WTC11 (cell line): ENCODE measurements around the gene TRIM66. TPM values are rescaled to one million over a fixed set of nuclear protein-coding genes. Genes with fewer than 3 reads are reported as not detected.

Experiments
- ATAC-seq: fragments of 200-7000 bp; cut with Tn5 transposase; 2 replicates; pipeline ENCODE4 v1.10.0; 2021; ENCODE audit warnings: mild to moderate bottlenecking, moderate library complexity
- CTCF ChIA-PET: fragments of 300-600 bp; sonication (Branson Sonifier 250); formaldehyde crosslinking; loops from one replicate; lab custom pipeline; 2021; ENCODE audit warnings: antibody characterized with exemption; lab: Charles Lee
- POLR2A ChIA-PET: fragments of 350-600 bp; sonication (Branson Sonifier 250); formaldehyde crosslinking; loops from one replicate; lab custom pipeline; 2021; ENCODE audit warnings: antibody characterized with exemption; lab: Charles Lee
- DNase-seq: peaks from one replicate; pipeline ENCODE4 v3.0.0; 2021; ENCODE audit warnings: low spot score
- H3K27ac Mint-ChIP-seq: 2 replicates; pipeline ENCODE4 v1.8.0; 2021; ENCODE audit warnings: mixed read lengths
- H3K27me3 Mint-ChIP-seq: 2 replicates; pipeline ENCODE4 v1.8.0; 2021; ENCODE audit warnings: low read depth, mild to moderate bottlenecking, moderate library complexity, mixed read lengths
- H3K36me3 Mint-ChIP-seq: 2 replicates; pipeline ENCODE4 v1.8.0; 2021; ENCODE audit warnings: mixed read lengths
- H3K4me1 Mint-ChIP-seq: 2 replicates; pipeline ENCODE4 v1.8.0; 2022; ENCODE audit warnings: mixed read lengths
- H3K4me3 Mint-ChIP-seq: 2 replicates; pipeline ENCODE4 v1.8.0; 2021; ENCODE audit warnings: mild to moderate bottlenecking, moderate library complexity, mixed read lengths
- H3K9me3 Mint-ChIP-seq: 2 replicates; pipeline ENCODE4 v1.8.0; 2021; ENCODE audit warnings: mixed read lengths
- ARID4B ChIP-seq: sonication (generic); formaldehyde crosslinking; IDR thresholded peaks from 2 replicates; pipeline ENCODE4 v1.8.0; 2023; ENCODE audit warnings: missing genetic modification reagents, mild to moderate bottlenecking, borderline replicate concordance
- ATF1 ChIP-seq: sonication (generic); formaldehyde crosslinking; IDR thresholded peaks from 2 replicates; pipeline ENCODE4 v1.8.1; 2023; ENCODE audit warnings: mild to moderate bottlenecking, moderate library complexity, missing genetic modification reagents
- CREB1 ChIP-seq: sonication (generic); formaldehyde crosslinking; IDR thresholded peaks from 2 replicates; pipeline ENCODE4 v1.8.0; 2023; ENCODE audit warnings: mild to moderate bottlenecking, missing genetic modification reagents
- ETV6 ChIP-seq: sonication (generic); formaldehyde crosslinking; IDR thresholded peaks from 2 replicates; pipeline ENCODE4 v1.8.1; 2022; ENCODE audit warnings: mild to moderate bottlenecking, missing genetic modification reagents
- FOXP1 ChIP-seq: sonication (generic); formaldehyde crosslinking; IDR thresholded peaks from 2 replicates; pipeline ENCODE4 v1.8.0; 2022; ENCODE audit warnings: missing genetic modification reagents, mild to moderate bottlenecking, moderate library complexity, borderline replicate concordance
- GTF2I ChIP-seq: fragments of 250-450 bp; sonication (Bioruptor Pico); conservative IDR thresholded peaks from 2 replicates; pipeline ENCODE4 v1.4.0; 2021; ENCODE audit warnings: mild to moderate bottlenecking
- HMGA2 ChIP-seq: fragments of 250-450 bp; sonication (Bioruptor Pico); IDR thresholded peaks from 2 replicates; pipeline ENCODE4 v1.4.0; 2021; ENCODE audit warnings: mild to moderate bottlenecking, moderate library complexity
- JAZF1 ChIP-seq: fragments of 250-450 bp; sonication (Bioruptor Pico); IDR thresholded peaks from 2 replicates; pipeline ENCODE4 v1.9.0; 2021; ENCODE audit warnings: moderate library complexity, mild to moderate bottlenecking, inconsistent platforms
- MAX ChIP-seq: sonication (generic); formaldehyde crosslinking; IDR thresholded peaks from 2 replicates; pipeline ENCODE4 v1.8.0; 2022; ENCODE audit warnings: mild to moderate bottlenecking, missing genetic modification reagents
- SMAD4 ChIP-seq: sonication (generic); formaldehyde crosslinking; IDR thresholded peaks from 2 replicates; pipeline ENCODE4 v1.8.0; 2022; ENCODE audit warnings: mild to moderate bottlenecking, missing genetic modification reagents
- SOX15 ChIP-seq: fragments of 250-450 bp; sonication (Bioruptor Pico); IDR thresholded peaks from 2 replicates; pipeline ENCODE4 v1.9.0; 2021; ENCODE audit warnings: mild to moderate bottlenecking
- STAT6 ChIP-seq: sonication (generic); formaldehyde crosslinking; conservative IDR thresholded peaks from 2 replicates; pipeline ENCODE4 v1.8.1; 2023; ENCODE audit warnings: mild to moderate bottlenecking, low read depth, missing genetic modification reagents, moderate library complexity
- TCF7 ChIP-seq: sonication (generic); formaldehyde crosslinking; IDR thresholded peaks from 2 replicates; pipeline ENCODE4 v1.8.0; 2022; ENCODE audit warnings: mild to moderate bottlenecking, low read depth, missing genetic modification reagents, moderate library complexity
- TEAD1 ChIP-seq: sonication (generic); formaldehyde crosslinking; IDR thresholded peaks from 2 replicates; pipeline ENCODE4 v1.8.0; 2022; ENCODE audit warnings: mild to moderate bottlenecking, missing genetic modification reagents
- USF1 ChIP-seq: sonication (generic); formaldehyde crosslinking; IDR thresholded peaks from 2 replicates; pipeline ENCODE4 v1.8.0; 2022; ENCODE audit warnings: mild to moderate bottlenecking, missing genetic modification reagents
- USF2 ChIP-seq: sonication (generic); formaldehyde crosslinking; IDR thresholded peaks from 2 replicates; pipeline ENCODE4 v1.8.1; 2023; ENCODE audit warnings: mild to moderate bottlenecking, missing genetic modification reagents, moderate library complexity
- ZBTB21 ChIP-seq: sonication (generic); formaldehyde crosslinking; IDR thresholded peaks from 2 replicates; pipeline ENCODE4 v1.8.1; 2023; ENCODE audit warnings: mild to moderate bottlenecking, missing genetic modification reagents, borderline replicate concordance
- ZNF317 ChIP-seq: sonication (generic); formaldehyde crosslinking; IDR thresholded peaks from 2 replicates; pipeline ENCODE4 v1.8.1; 2023; ENCODE audit warnings: low read depth, mild to moderate bottlenecking, moderate library complexity, missing genetic modification reagents, borderline replicate concordance
- ZNF416 ChIP-seq: fragments of 250-450 bp; sonication (Bioruptor Pico); IDR thresholded peaks from 2 replicates; pipeline ENCODE4 v1.9.0; 2021; ENCODE audit warnings: mild to moderate bottlenecking, inconsistent platforms
- ZNF512 ChIP-seq: sonication (generic); formaldehyde crosslinking; IDR thresholded peaks from 2 replicates; pipeline ENCODE4 v1.8.1; 2022; ENCODE audit warnings: missing genetic modification reagents, borderline replicate concordance
- ZSCAN18 ChIP-seq: fragments of 250-450 bp; sonication (Bioruptor Pico); IDR thresholded peaks from 2 replicates; pipeline ENCODE4 v2.1.2; 2022; ENCODE audit warnings: mild to moderate bottlenecking, moderate library complexity
- total RNA-seq: library from RNA; stranded (reverse); gene quantifications from 3 replicates; pipeline ENCODE4 v1.2.3, GENCODE V29; 2021

The TRIM66 gene
- total RNA-seq, 1 experiment from 2014 or later = 5.6 TPM

GRCh38 chr11:8584511-8584910 is 98.0 kb downstream of the TRIM66 start:
- H3K4me1 Mint-ChIP-seq = peaks cover 8% of the 10 kb centered on the region
- peaks cover 9% of the 10 kb centered on the region for H3K36me3 Mint-ChIP-seq
- ATAC-seq (peak; percentile 91), DNase-seq (no peak)
- CTCF ChIA-PET = interaction anchor here (0.7 to 1.5 kb wide), 6 partner anchors 17 to 394 kb away, joined by 3 to 5 read pairs (median 4); partner anchors contain the start of gene LMO1
- POLR2A ChIA-PET = interaction anchor here (0.7 kb wide), 1 partner anchor 10 kb away, joined by 3 read pairs; no protein-coding TSS in a partner anchor
- no peaks in the 10 kb centered on the region for H3K27me3 Mint-ChIP-seq
- no peak overlapping the region for H3K27ac Mint-ChIP-seq
- TF ChIP-seq FOXP1 (CRISPR knock-in tag) (no peak), ZSCAN18 (CRISPR knock-in tag) (no peak), ZNF317 (CRISPR knock-in tag) (no peak), GTF2I (CRISPR knock-in tag) (no peak), ARID4B (CRISPR knock-in tag) (no peak), CREB1 (CRISPR knock-in tag) (no peak)
- H3K4me3 Mint-ChIP-seq = no peak overlapping the region
- H3K9me3 Mint-ChIP-seq = peaks cover 31% of the 10 kb centered on the region

GRCh38 chr11:8584082-8584481 is 98.4 kb downstream of the TRIM66 start:
- ChIA-PET POLR2A (interaction anchor here (0.7 kb wide), 1 partner anchor 10 kb away, joined by 3 read pairs; no protein-coding TSS in a partner anchor), CTCF (interaction anchor here (0.7 to 1.5 kb wide), 6 partner anchors 17 to 394 kb away, joined by 3 to 5 read pairs (median 4); partner anchors contain the start of gene LMO1)
- Mint-ChIP-seq H3K4me3 (no peak overlapping the region), H3K27me3 (no peaks in the 10 kb centered on the region), H3K4me1 (peaks cover 8% of the 10 kb centered on the region), H3K36me3 (peaks cover 9% of the 10 kb centered on the region), H3K27ac (no peak overlapping the region), H3K9me3 (peaks cover 32% of the 10 kb centered on the region)
- ATAC-seq (no peak), DNase-seq (no peak)
- TF ChIP-seq ZNF512 (no peak), ZNF416 (CRISPR knock-in tag) (no peak), ATF1 (CRISPR knock-in tag) (no peak), TEAD1 (no peak), SOX15 (CRISPR knock-in tag) (no peak), TCF7 (CRISPR knock-in tag) (no peak), JAZF1 (no peak), HMGA2 (no peak), SMAD4 (CRISPR knock-in tag) (no peak), USF2 (CRISPR knock-in tag) (no peak), MAX (no peak), USF1 (CRISPR knock-in tag) (no peak), ZBTB21 (CRISPR knock-in tag) (no peak), STAT6 (CRISPR knock-in tag) (no peak), ETV6 (CRISPR knock-in tag) (no peak)
